Stimulated activated naive B cell treated with anti-CD40 and anti-IgM and Interleukin-4, amounts not matched to agents 10 μg/mL and 1 μg/mL and 100 μg/mL, for 72 hours (primary cell): ENCODE results near the gene SP9.
A peak's percentile ranks its signal among the peaks of the same experiment; 100 is the strongest.

Experiments
- ATAC-seq, 2 donors: fragments of 150-1000 bp; cut with Tn5 transposase; replicated peaks; 2 replicates each; pipeline ENCODE4 v1.10.0; 2021; ENCODE audit warnings: moderate library complexity in 1 of 2
- DNase-seq: peaks from one replicate; pipeline ENCODE4 v3.0.0; 2021
- H3K27ac Mint-ChIP-seq: one replicate; pipeline ENCODE4 v1.8.0; 2022; ENCODE audit warnings: mild to moderate bottlenecking, mixed read lengths
- H3K27me3 Mint-ChIP-seq, 2 donors: one replicate each; pipeline ENCODE4 v1.8.0; 2022; ENCODE audit warnings: mixed read lengths in 2 of 2
- H3K36me3 Mint-ChIP-seq, 2 donors: one replicate each; pipeline ENCODE4 v1.8.0; 2022; ENCODE audit warnings: mixed read lengths in 2 of 2, mild to moderate bottlenecking in 1 of 2
- H3K4me1 Mint-ChIP-seq, 2 donors: one replicate each; pipeline ENCODE4 v1.8.0; 2022; ENCODE audit warnings: mixed read lengths in 2 of 2, mild to moderate bottlenecking in 1 of 2
- H3K4me3 Mint-ChIP-seq, 2 donors: one replicate each; pipeline ENCODE4 v1.8.0; 2022; ENCODE audit warnings: mild to moderate bottlenecking in 2 of 2, mixed read lengths in 2 of 2, moderate library complexity in 1 of 2
- H3K9me3 Mint-ChIP-seq, 2 donors: one replicate each; pipeline ENCODE4 v1.8.0; 2022; ENCODE audit warnings: mixed read lengths in 2 of 2, mild to moderate bottlenecking in 1 of 2

The SP9 gene

GRCh38 chr2:174328114-174328960 lies 6.4 kb upstream of the SP9 start:
- peaks cover 0 to 2% of the 10 kb centered on the region in 2 donors for H3K9me3 Mint-ChIP-seq
- H3K36me3 Mint-ChIP-seq, result peaks cover 0 to 1% of the 10 kb centered on the region in 2 donors
- DNase-seq, result no peak
- peak overlapping the region; percentile 52 to 79 for H3K4me3 Mint-ChIP-seq
- peak; percentile 29 to 37 for ATAC-seq
- peak overlapping the region; percentile 47 for H3K27ac Mint-ChIP-seq
- peaks cover 60 to 82% of the 10 kb centered on the region in 2 donors for H3K27me3 Mint-ChIP-seq
- H3K4me1 Mint-ChIP-seq, result peaks cover 26 to 40% of the 10 kb centered on the region in 2 donors

- no peak for DNase-seq
- Mint-ChIP-seq H3K4me3 (peak overlapping the region; percentile 39 to 52), H3K36me3 (peaks cover 0 to 1% of the 10 kb centered on the region in 2 donors), H3K4me1 (peaks cover 32 to 47% of the 10 kb centered on the region in 2 donors), H3K27ac (no peak overlapping the region), H3K9me3 (peaks cover 0 to 2% of the 10 kb centered on the region in 2 donors), H3K27me3 (peaks cover 68 to 90% of the 10 kb centered on the region in 2 donors)
- no peak for ATAC-seq
These were observed 5.6 kb upstream of the SP9 start for GRCh38 chr2:174328961-174329715.

GRCh38 chr2:174330945-174331594 lies 3.7 kb upstream of the SP9 start:
- Mint-ChIP-seq H3K36me3 (peaks cover 0 to 1% of the 10 kb centered on the region in 2 donors), H3K4me3 (no peak overlapping the region), H3K9me3 (peaks cover 0 to 2% of the 10 kb centered on the region in 2 donors), H3K4me1 (peaks cover 32 to 56% of the 10 kb centered on the region in 2 donors), H3K27ac (peak overlapping the region; percentile 20), H3K27me3 (peaks cover 68 to 94% of the 10 kb centered on the region in 2 donors)
- ATAC-seq (no peak), DNase-seq (no peak)

- peaks cover 0 to 2% of the 10 kb centered on the region in 2 donors for H3K9me3 Mint-ChIP-seq
- peak overlapping the region; percentile 86 for H3K27ac Mint-ChIP-seq
- DNase-seq (no peak), ATAC-seq (no peak)
- peaks cover 67 to 90% of the 10 kb centered on the region in 2 donors for H3K27me3 Mint-ChIP-seq
- H3K36me3 Mint-ChIP-seq, result peaks cover 0 to 1% of the 10 kb centered on the region in 2 donors
- H3K4me1 Mint-ChIP-seq, result peaks cover 30 to 56% of the 10 kb centered on the region in 2 donors
- no peak overlapping the region for H3K4me3 Mint-ChIP-seq
These were observed 3.0 kb upstream of the SP9 start for GRCh38 chr2:174331595-174332216.

- Mint-ChIP-seq H3K4me1 (peaks cover 24 to 52% of the 10 kb centered on the region in 2 donors), H3K36me3 (peaks cover 0 to 1% of the 10 kb centered on the region in 2 donors), H3K27ac (peak overlapping the region; percentile 86), H3K4me3 (peak overlapping the region in 1 of 2 donors; percentile 17), H3K27me3 (peaks cover 60 to 83% of the 10 kb centered on the region in 2 donors), H3K9me3 (peaks cover 0 to 1% of the 10 kb centered on the region in 2 donors)
- ATAC-seq (no peak), DNase-seq (no peak)
These were observed 2.4 kb upstream of the SP9 start for GRCh38 chr2:174332217-174332963.

- Mint-ChIP-seq H3K27ac (peak overlapping the region; percentile 86), H3K27me3 (peaks cover 58 to 82% of the 10 kb centered on the region in 2 donors), H3K9me3 (no peaks in the 10 kb centered on the region), H3K4me1 (peaks cover 21 to 52% of the 10 kb centered on the region in 2 donors), H3K36me3 (no peaks in the 10 kb centered on the region), H3K4me3 (peak overlapping the region; percentile 43 to 50)
- no peak for ATAC-seq
- no peak for DNase-seq
These were observed 1.8 kb upstream of the SP9 start for GRCh38 chr2:174333017-174333371.

- ATAC-seq, result no peak
- DNase-seq, result no peak
- Mint-ChIP-seq H3K27ac (peak overlapping the region; percentile 79), H3K4me3 (peak overlapping the region; percentile 43 to 50), H3K27me3 (peaks cover 52 to 76% of the 10 kb centered on the region in 2 donors), H3K9me3 (no peaks in the 10 kb centered on the region), H3K4me1 (peaks cover 21 to 47% of the 10 kb centered on the region in 2 donors), H3K36me3 (no peaks in the 10 kb centered on the region)
These were observed 1.1 kb upstream of the SP9 start for GRCh38 chr2:174333372-174334277.

GRCh38 chr2:174334278-174334715 lies 457 bp upstream of the SP9 start:
- Mint-ChIP-seq H3K27ac (peak overlapping the region; percentile 56), H3K36me3 (no peaks in the 10 kb centered on the region), H3K4me3 (peak overlapping the region in 1 of 2 donors; percentile 39), H3K4me1 (peaks cover 18 to 40% of the 10 kb centered on the region in 2 donors), H3K27me3 (peaks cover 46 to 69% of the 10 kb centered on the region in 2 donors), H3K9me3 (no peaks in the 10 kb centered on the region)
- no peak for ATAC-seq
- DNase-seq, result no peak

- Mint-ChIP-seq H3K4me3 (peak overlapping the region; percentile 70 to 83), H3K4me1 (peaks cover 20 to 45% of the 10 kb centered on the region in 2 donors), H3K27me3 (peaks cover 46 to 64% of the 10 kb centered on the region in 2 donors), H3K36me3 (no peaks in the 10 kb centered on the region), H3K9me3 (no peaks in the 10 kb centered on the region), H3K27ac (peak overlapping the region; percentile 82)
- ATAC-seq (no peak), DNase-seq (no peak)
These were observed 667 bp downstream of the SP9 start for GRCh38 chr2:174335254-174335987.

GRCh38 chr2:174335988-174336500 lies 1.3 kb downstream of the SP9 start:
- Mint-ChIP-seq H3K4me3 (peak overlapping the region; percentile 70 to 83), H3K36me3 (no peaks in the 10 kb centered on the region), H3K9me3 (no peaks in the 10 kb centered on the region), H3K27me3 (peaks cover 46 to 62% of the 10 kb centered on the region in 2 donors), H3K4me1 (peaks cover 20 to 48% of the 10 kb centered on the region in 2 donors), H3K27ac (peak overlapping the region; percentile 65)
- DNase-seq (no peak), ATAC-seq (no peak)

GRCh38 chr2:174336501-174337336 lies 2.0 kb downstream of the SP9 start:
- peak overlapping the region; percentile 80 to 83 for H3K4me3 Mint-ChIP-seq
- H3K36me3 Mint-ChIP-seq, result peaks cover 1 to 4% of the 10 kb centered on the region in 2 donors
- H3K27ac Mint-ChIP-seq, result peak overlapping the region; percentile 65
- H3K4me1 Mint-ChIP-seq, result peaks cover 23 to 55% of the 10 kb centered on the region in 2 donors
- H3K9me3 Mint-ChIP-seq, result no peaks in the 10 kb centered on the region
- ATAC-seq, result peak; percentile 61 to 63
- DNase-seq, result no peak
- H3K27me3 Mint-ChIP-seq, result peaks cover 49 to 62% of the 10 kb centered on the region in 2 donors
